ENCODE data around the gene CIB1. TPM values are rescaled to one million over a fixed set of nuclear protein-coding genes. Genes with fewer than 3 reads are reported as not detected.

Gene CIB1
- polyA plus RNA-seq, 4 donors = 50.2 to 62.1 (median 52.7) TPM

Other genes starting within 250 kb of the CIB1 start
- 10 to 100 TPM; 18.3 to 24.6 (median 19.9) TPM for gene ZNF710, start 232.6 kb downstream of the CIB1 start, polyA plus RNA-seq (ENCODE audit: insufficient read length in 4 of 4)
- 100 to 1,000 TPM; 200 to 237 (median 214) TPM for gene IDH2, start 131.5 kb downstream of the CIB1 start, polyA plus RNA-seq (ENCODE audit: insufficient read length in 4 of 4)
- 10 to 100 TPM; 35.6 to 54.1 (median 43.2) TPM for gene SEMA4B, start 32.6 kb downstream of the CIB1 start, polyA plus RNA-seq (ENCODE audit: insufficient read length in 4 of 4)
- gene GDPGP1, start 268 bp upstream of the CIB1 start, polyA plus RNA-seq (ENCODE audit: insufficient read length in 4 of 4) = 1 to 10 TPM; 3.9 to 5.7 (median 4.7) TPM
- under 1 TPM in 3 of 4 donors, not detected in 1; 0.08 to 0.57 (median 0.18) TPM for gene TTLL13, start 15.6 kb upstream of the CIB1 start, polyA plus RNA-seq (ENCODE audit: insufficient read length in 4 of 4)
- gene NGRN, start 31.7 kb upstream of the CIB1 start, polyA plus RNA-seq (ENCODE audit: insufficient read length in 4 of 4) = 100 to 1,000 TPM; 111 to 147 (median 122) TPM
- gene ZNF774, start 118.3 kb upstream of the CIB1 start, polyA plus RNA-seq (ENCODE audit: insufficient read length in 4 of 4) = 1 to 10 TPM; 3.5 to 7.0 (median 5.7) TPM
- 100 to 1,000 TPM; 151 to 188 (median 155) TPM for gene IQGAP1, start 154.3 kb upstream of the CIB1 start, polyA plus RNA-seq (ENCODE audit: insufficient read length in 4 of 4)

All from left renal cortex interstitium (tissue), 4 donors.